Effector memory CD8-positive, alpha-beta T cell (primary cell): ENCODE data around the gene MUC6.

Experiments
- ATAC-seq: fragments of 150-1000 bp; cut with Tn5 transposase; replicated peaks from 2 replicates; pipeline ENCODE4 v1.10.0; 2021; ENCODE audit warnings: mild to moderate bottlenecking, moderate library complexity
- DNase-seq, 3 experiments: peaks; one replicate each; pipeline ENCODE4 v3.0.0; 2021
- H3K27ac Mint-ChIP-seq, 2 donors: one replicate each; pipeline ENCODE4 v1.8.0; 2022; ENCODE audit warnings: mild to moderate bottlenecking in 2 of 2, mixed read lengths in 2 of 2, moderate library complexity in 2 of 2
- H3K27me3 Mint-ChIP-seq, 2 donors: one replicate each; pipeline ENCODE4 v1.8.0; 2022; ENCODE audit warnings: mixed read lengths in 2 of 2
- H3K36me3 Mint-ChIP-seq: one replicate; pipeline ENCODE4 v1.8.0; 2022; ENCODE audit warnings: mild to moderate bottlenecking, moderate library complexity, mixed read lengths; ENCODE audit not compliant: insufficient read depth
- H3K4me1 Mint-ChIP-seq, 2 donors: one replicate each; pipeline ENCODE4 v1.8.0; 2022; ENCODE audit warnings: low read depth in 2 of 2, mixed read lengths in 2 of 2
- H3K4me3 Mint-ChIP-seq, 2 donors: one replicate each; pipeline ENCODE4 v1.8.0; 2022; ENCODE audit warnings: mild to moderate bottlenecking in 2 of 2, mixed read lengths in 2 of 2, moderate library complexity in 2 of 2
- H3K9me3 Mint-ChIP-seq, 2 donors: one replicate each; pipeline ENCODE4 v1.8.0; 2022; ENCODE audit warnings: mixed read lengths in 2 of 2

The MUC6 gene

GRCh38 chr11:1075341-1075911 lies 38.9 kb upstream of the MUC6 start:
- H3K4me1 Mint-ChIP-seq = peaks cover 0 to 2% of the 10 kb centered on the region in 2 donors
- no peak for ATAC-seq
- no peaks in the 10 kb centered on the region for H3K9me3 Mint-ChIP-seq
- no peak overlapping the region for H3K4me3 Mint-ChIP-seq
- no peak for DNase-seq
- peaks cover 7 to 33% of the 10 kb centered on the region in 2 donors for H3K27me3 Mint-ChIP-seq
- H3K36me3 Mint-ChIP-seq = no peaks in the 10 kb centered on the region
- H3K27ac Mint-ChIP-seq = no peak overlapping the region

- ATAC-seq (no peak), DNase-seq (no peak)
- H3K4me3 Mint-ChIP-seq = no peak within 1 kb of the TSS
- peaks cover 7 to 39% of the 10 kb centered on the region in 2 donors for H3K27me3 Mint-ChIP-seq
- H3K9me3 Mint-ChIP-seq = no peaks in the 10 kb centered on the region
- no peak within 1 kb of the TSS for H3K27ac Mint-ChIP-seq
- peaks cover 0 to 2% of the 10 kb centered on the region in 2 donors for H3K4me1 Mint-ChIP-seq
- no peaks in the 10 kb centered on the region for H3K36me3 Mint-ChIP-seq
Measured at GRCh38 chr11:1074244-1075221, 38.0 kb upstream of the MUC6 start, which contains the start of gene MUC2. MUC2 (plus strand) TSS chr11:1074874.

GRCh38 chr11:1073851-1074243 lies 37.3 kb upstream of the MUC6 start:
- Mint-ChIP-seq H3K27me3 (peaks cover 7 to 39% of the 10 kb centered on the region in 2 donors), H3K4me1 (peaks cover 0 to 2% of the 10 kb centered on the region in 2 donors), H3K4me3 (no peak overlapping the region), H3K36me3 (no peaks in the 10 kb centered on the region), H3K9me3 (no peaks in the 10 kb centered on the region), H3K27ac (no peak overlapping the region)
- ATAC-seq (no peak), DNase-seq (no peak)

GRCh38 chr11:1073261-1073724 lies 36.8 kb upstream of the MUC6 start:
- Mint-ChIP-seq H3K4me1 (peaks cover 0 to 2% of the 10 kb centered on the region in 2 donors), H3K4me3 (no peak overlapping the region), H3K27ac (no peak overlapping the region), H3K9me3 (no peaks in the 10 kb centered on the region), H3K27me3 (peaks cover 7 to 39% of the 10 kb centered on the region in 2 donors), H3K36me3 (no peaks in the 10 kb centered on the region)
- no peak for DNase-seq
- no peak for ATAC-seq

- ATAC-seq = no peak
- no peaks in the 10 kb centered on the region for H3K9me3 Mint-ChIP-seq
- H3K4me3 Mint-ChIP-seq = no peak overlapping the region
- H3K4me1 Mint-ChIP-seq = peaks cover 0 to 2% of the 10 kb centered on the region in 2 donors
- no peak overlapping the region for H3K27ac Mint-ChIP-seq
- H3K36me3 Mint-ChIP-seq = no peaks in the 10 kb centered on the region
- H3K27me3 Mint-ChIP-seq = peaks cover 7 to 39% of the 10 kb centered on the region in 2 donors
- no peak for DNase-seq
Measured at GRCh38 chr11:1072821-1073231, 36.3 kb upstream of the MUC6 start.

GRCh38 chr11:1072116-1072820 lies 35.8 kb upstream of the MUC6 start:
- H3K36me3 Mint-ChIP-seq = no peaks in the 10 kb centered on the region
- DNase-seq (no peak), ATAC-seq (no peak)
- peaks cover 0 to 2% of the 10 kb centered on the region in 2 donors for H3K4me1 Mint-ChIP-seq
- no peak overlapping the region for H3K4me3 Mint-ChIP-seq
- H3K27me3 Mint-ChIP-seq = peaks cover 7 to 39% of the 10 kb centered on the region in 2 donors
- H3K27ac Mint-ChIP-seq = no peak overlapping the region
- H3K9me3 Mint-ChIP-seq = no peaks in the 10 kb centered on the region

- DNase-seq (no peak), ATAC-seq (no peak)
- Mint-ChIP-seq H3K4me1 (peaks cover 0 to 2% of the 10 kb centered on the region in 2 donors), H3K27ac (no peak overlapping the region), H3K27me3 (peaks cover 7 to 39% of the 10 kb centered on the region in 2 donors), H3K9me3 (no peaks in the 10 kb centered on the region), H3K4me3 (no peak overlapping the region), H3K36me3 (no peaks in the 10 kb centered on the region)
Measured at GRCh38 chr11:1071571-1072115, 35.1 kb upstream of the MUC6 start.

- peaks cover 6 to 40% of the 10 kb centered on the region in 2 donors for H3K27me3 Mint-ChIP-seq
- peaks cover 0 to 2% of the 10 kb centered on the region in 2 donors for H3K4me1 Mint-ChIP-seq
- no peak overlapping the region for H3K27ac Mint-ChIP-seq
- H3K9me3 Mint-ChIP-seq = no peaks in the 10 kb centered on the region
- no peak overlapping the region for H3K4me3 Mint-ChIP-seq
- ATAC-seq (no peak), DNase-seq (no peak)
- H3K36me3 Mint-ChIP-seq = no peaks in the 10 kb centered on the region
Measured at GRCh38 chr11:1070594-1071462, 34.3 kb upstream of the MUC6 start.

- Mint-ChIP-seq H3K36me3 (no peaks in the 10 kb centered on the region), H3K4me1 (peaks cover 0 to 2% of the 10 kb centered on the region in 2 donors), H3K9me3 (no peaks in the 10 kb centered on the region), H3K4me3 (no peak overlapping the region), H3K27ac (no peak overlapping the region), H3K27me3 (peaks cover 6 to 38% of the 10 kb centered on the region in 2 donors)
- no peak for DNase-seq
- ATAC-seq = no peak
Measured at GRCh38 chr11:1069740-1070139, 33.2 kb upstream of the MUC6 start.

- Mint-ChIP-seq H3K36me3 (no peaks in the 10 kb centered on the region), H3K4me3 (no peak overlapping the region), H3K27me3 (peaks cover 6 to 54% of the 10 kb centered on the region in 2 donors), H3K27ac (no peak overlapping the region), H3K9me3 (no peaks in the 10 kb centered on the region), H3K4me1 (peaks cover 0 to 2% of the 10 kb centered on the region in 2 donors)
- no peak for ATAC-seq
- no peak for DNase-seq
Measured at GRCh38 chr11:1067812-1068496, 31.4 kb upstream of the MUC6 start.

GRCh38 chr11:1064167-1064566 lies 27.6 kb upstream of the MUC6 start:
- Mint-ChIP-seq H3K4me3 (no peak overlapping the region), H3K4me1 (no peaks in the 10 kb centered on the region), H3K9me3 (peaks cover 0 to 7% of the 10 kb centered on the region in 2 donors), H3K36me3 (no peaks in the 10 kb centered on the region), H3K27ac (no peak overlapping the region), H3K27me3 (peaks cover 28 to 55% of the 10 kb centered on the region in 2 donors)
- ATAC-seq (no peak), DNase-seq (no peak)
